Measurements from ENCODE around the gene BCOR.

DNA sequence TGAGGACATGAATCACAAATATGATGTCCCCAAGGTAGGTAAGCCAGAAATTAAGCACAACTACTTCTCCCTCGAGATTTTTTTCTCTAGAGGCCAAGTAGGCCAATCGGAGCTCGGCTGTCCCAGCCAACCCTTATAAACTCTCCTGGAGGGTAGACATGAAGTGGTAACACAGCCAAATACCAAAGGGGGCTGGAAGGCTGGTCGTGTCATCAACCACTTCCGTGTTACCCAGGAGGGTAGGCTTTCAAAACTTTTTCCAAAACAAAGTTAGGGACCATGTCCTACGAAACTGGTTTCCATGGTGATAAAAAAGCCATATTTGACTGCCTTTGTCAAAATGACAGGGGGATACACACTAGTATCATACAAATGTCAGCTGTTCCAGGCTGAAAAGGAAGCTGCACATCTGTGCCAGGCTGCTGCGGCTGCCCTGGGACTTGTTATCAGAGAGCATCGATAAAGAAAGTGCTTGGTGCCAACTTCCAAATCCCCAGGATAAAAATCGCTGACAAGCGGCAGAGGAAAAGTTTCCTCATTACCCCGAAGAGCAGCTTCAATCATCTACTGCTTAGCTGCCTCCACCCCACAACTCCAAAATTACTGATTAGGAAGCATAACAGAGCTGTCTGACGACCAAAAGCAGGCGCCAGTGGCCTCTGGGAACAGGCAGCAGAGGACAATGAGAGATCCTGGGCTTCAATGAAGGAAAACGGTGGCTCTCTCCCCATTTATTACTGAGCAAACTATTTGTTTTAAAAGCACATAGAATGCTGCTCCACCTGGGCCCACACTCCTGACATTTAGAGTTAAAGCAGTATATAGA, 20.8 kb downstream of the BCOR start:
- TF ChIP-seq, protein P1, sequence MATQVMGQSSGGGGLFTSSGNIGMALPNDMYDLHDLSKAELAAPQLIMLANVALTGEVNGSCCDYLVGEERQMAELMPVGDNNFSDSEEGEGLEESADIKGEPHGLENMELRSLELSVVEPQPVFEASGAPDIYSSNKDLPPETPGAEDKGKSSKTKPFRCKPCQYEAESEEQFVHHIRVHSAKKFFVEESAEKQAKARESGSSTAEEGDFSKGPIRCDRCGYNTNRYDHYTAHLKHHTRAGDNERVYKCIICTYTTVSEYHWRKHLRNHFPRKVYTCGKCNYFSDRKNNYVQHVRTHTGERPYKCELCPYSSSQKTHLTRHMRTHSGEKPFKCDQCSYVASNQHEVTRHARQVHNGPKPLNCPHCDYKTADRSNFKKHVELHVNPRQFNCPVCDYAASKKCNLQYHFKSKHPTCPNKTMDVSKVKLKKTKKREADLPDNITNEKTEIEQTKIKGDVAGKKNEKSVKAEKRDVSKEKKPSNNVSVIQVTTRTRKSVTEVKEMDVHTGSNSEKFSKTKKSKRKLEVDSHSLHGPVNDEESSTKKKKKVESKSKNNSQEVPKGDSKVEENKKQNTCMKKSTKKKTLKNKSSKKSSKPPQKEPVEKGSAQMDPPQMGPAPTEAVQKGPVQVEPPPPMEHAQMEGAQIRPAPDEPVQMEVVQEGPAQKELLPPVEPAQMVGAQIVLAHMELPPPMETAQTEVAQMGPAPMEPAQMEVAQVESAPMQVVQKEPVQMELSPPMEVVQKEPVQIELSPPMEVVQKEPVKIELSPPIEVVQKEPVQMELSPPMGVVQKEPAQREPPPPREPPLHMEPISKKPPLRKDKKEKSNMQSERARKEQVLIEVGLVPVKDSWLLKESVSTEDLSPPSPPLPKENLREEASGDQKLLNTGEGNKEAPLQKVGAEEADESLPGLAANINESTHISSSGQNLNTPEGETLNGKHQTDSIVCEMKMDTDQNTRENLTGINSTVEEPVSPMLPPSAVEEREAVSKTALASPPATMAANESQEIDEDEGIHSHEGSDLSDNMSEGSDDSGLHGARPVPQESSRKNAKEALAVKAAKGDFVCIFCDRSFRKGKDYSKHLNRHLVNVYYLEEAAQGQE (IDR thresholded peaks at IDR 0.05; ENCODE audit: insufficient read depth in 1 of 2, low read depth in 2 of 2, low read length in 1 of 2) = no peak
- TF ChIP-seq, protein P2, sequence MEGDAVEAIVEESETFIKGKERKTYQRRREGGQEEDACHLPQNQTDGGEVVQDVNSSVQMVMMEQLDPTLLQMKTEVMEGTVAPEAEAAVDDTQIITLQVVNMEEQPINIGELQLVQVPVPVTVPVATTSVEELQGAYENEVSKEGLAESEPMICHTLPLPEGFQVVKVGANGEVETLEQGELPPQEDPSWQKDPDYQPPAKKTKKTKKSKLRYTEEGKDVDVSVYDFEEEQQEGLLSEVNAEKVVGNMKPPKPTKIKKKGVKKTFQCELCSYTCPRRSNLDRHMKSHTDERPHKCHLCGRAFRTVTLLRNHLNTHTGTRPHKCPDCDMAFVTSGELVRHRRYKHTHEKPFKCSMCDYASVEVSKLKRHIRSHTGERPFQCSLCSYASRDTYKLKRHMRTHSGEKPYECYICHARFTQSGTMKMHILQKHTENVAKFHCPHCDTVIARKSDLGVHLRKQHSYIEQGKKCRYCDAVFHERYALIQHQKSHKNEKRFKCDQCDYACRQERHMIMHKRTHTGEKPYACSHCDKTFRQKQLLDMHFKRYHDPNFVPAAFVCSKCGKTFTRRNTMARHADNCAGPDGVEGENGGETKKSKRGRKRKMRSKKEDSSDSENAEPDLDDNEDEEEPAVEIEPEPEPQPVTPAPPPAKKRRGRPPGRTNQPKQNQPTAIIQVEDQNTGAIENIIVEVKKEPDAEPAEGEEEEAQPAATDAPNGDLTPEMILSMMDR (IDR thresholded peaks at IDR 0.05) = no peak
- TF ChIP-seq POLR2AphosphoS5 (IDR thresholded peaks at IDR 0.05; ENCODE audit: low read depth, low read length) (no peak), TCF7L2 (IDR thresholded peaks at IDR 0.05; ENCODE audit: low read depth, low read length) (no peak), SIN3A (IDR thresholded peaks at IDR 0.05; ENCODE audit: borderline replicate concordance, insufficient read depth, low read depth, low read length) (no peak)
